Measurements from ENCODE around the gene VLDLR. TPM values are rescaled to one million over a fixed set of nuclear protein-coding genes. Genes with fewer than 3 reads are reported as not detected.

VLDLR gene
- total RNA-seq, 1 experiment from 2014 or later: 2.1 TPM

- Histone ChIP-seq H3K4me1 (ENCODE audit: control insufficient read depth, insufficient read depth, low read length) (no peaks in the 10 kb centered on the region), H3K27me3 (ENCODE audit: control insufficient read depth, insufficient read depth, low read length) (no peaks in the 10 kb centered on the region), H3K9me3 (ENCODE audit: control insufficient read depth, insufficient read depth, low read depth, low read length) (no peaks in the 10 kb centered on the region), H3K27ac (ENCODE audit: low read length) (no peak overlapping the region), H3K4me3 (ENCODE audit: low read depth in 2 of 2, low read length in 2 of 2) (no peak overlapping the region), H3K36me3 (ENCODE audit: control insufficient read depth, insufficient read depth, low read length) (no peaks in the 10 kb centered on the region)
- TF ChIP-seq TCF7L2 (IDR thresholded peaks at IDR 0.05; ENCODE audit: low read depth, low read length): no peak
- no peak for TF ChIP-seq POLR2AphosphoS5 (IDR thresholded peaks at IDR 0.05; ENCODE audit: low read depth, low read length)
- TF ChIP-seq SIN3A (IDR thresholded peaks at IDR 0.05; ENCODE audit: borderline replicate concordance, insufficient read depth, low read depth, low read length): no peak
- no peak for TF ChIP-seq CTCF (IDR thresholded peaks at IDR 0.05)
- DNase-seq (ENCODE audit: low read depth, low spot score): no peak
- ATAC-seq: no peak
- BruUV-seq (replicated peaks): no TSS peak
- in situ Hi-C loops (cut with HindIII; ENCODE audit: low pct_unique_long_range_greater_than_20kb, low sequenced_read_pairs) (no loop called here), intact Hi-C loops (cut with micrococcal nuclease; ENCODE audit: unreplicated experiment) (no loop called here)
- ChIA-PET POLR2A (no interaction called here), CTCF (no interaction called here)
These were observed 9.7 kb downstream of the VLDLR start for GRCh38 chr9:2631263-2631662.

GRCh38 chr9:2634153-2634552 lies 12.6 kb downstream of the VLDLR start:
- BruUV-seq (replicated peaks): no TSS peak
- in situ Hi-C loops (cut with HindIII; ENCODE audit: low pct_unique_long_range_greater_than_20kb, low sequenced_read_pairs) (no loop called here), intact Hi-C loops (cut with micrococcal nuclease; ENCODE audit: unreplicated experiment) (no loop called here)
- Histone ChIP-seq H3K4me1 (ENCODE audit: control insufficient read depth, insufficient read depth, low read length) (no peaks in the 10 kb centered on the region), H3K9me3 (ENCODE audit: control insufficient read depth, insufficient read depth, low read depth, low read length) (no peaks in the 10 kb centered on the region), H3K27me3 (ENCODE audit: control insufficient read depth, insufficient read depth, low read length) (no peaks in the 10 kb centered on the region), H3K36me3 (ENCODE audit: control insufficient read depth, insufficient read depth, low read length) (no peaks in the 10 kb centered on the region), H3K4me3 (ENCODE audit: low read depth in 2 of 2, low read length in 2 of 2) (no peak overlapping the region), H3K27ac (ENCODE audit: low read length) (no peak overlapping the region)
- POLR2A ChIA-PET: no interaction called here
- DNase-seq (ENCODE audit: low read depth, low spot score) (no peak), ATAC-seq (no peak)
- TF ChIP-seq TCF7L2 (IDR thresholded peaks at IDR 0.05; ENCODE audit: low read depth, low read length) (no peak), CTCF (IDR thresholded peaks at IDR 0.05) (no peak), POLR2AphosphoS5 (IDR thresholded peaks at IDR 0.05; ENCODE audit: low read depth, low read length) (no peak), REST (IDR thresholded peaks at IDR 0.05; ENCODE audit: insufficient read depth in 1 of 2, low read depth in 2 of 2, low read length in 1 of 2) (no peak), SIN3A (IDR thresholded peaks at IDR 0.05; ENCODE audit: borderline replicate concordance, insufficient read depth, low read depth, low read length) (no peak)
- CTCF ChIA-PET: no interaction called here
